ENCODE measurements around the gene CAPN8. TPM values are rescaled to one million over a fixed set of nuclear protein-coding genes. Genes with fewer than 3 reads are reported as not detected.

CAPN8 gene
- total RNA-seq, 1 experiment from 2014 or later, result 5.7 TPM

DNA sequence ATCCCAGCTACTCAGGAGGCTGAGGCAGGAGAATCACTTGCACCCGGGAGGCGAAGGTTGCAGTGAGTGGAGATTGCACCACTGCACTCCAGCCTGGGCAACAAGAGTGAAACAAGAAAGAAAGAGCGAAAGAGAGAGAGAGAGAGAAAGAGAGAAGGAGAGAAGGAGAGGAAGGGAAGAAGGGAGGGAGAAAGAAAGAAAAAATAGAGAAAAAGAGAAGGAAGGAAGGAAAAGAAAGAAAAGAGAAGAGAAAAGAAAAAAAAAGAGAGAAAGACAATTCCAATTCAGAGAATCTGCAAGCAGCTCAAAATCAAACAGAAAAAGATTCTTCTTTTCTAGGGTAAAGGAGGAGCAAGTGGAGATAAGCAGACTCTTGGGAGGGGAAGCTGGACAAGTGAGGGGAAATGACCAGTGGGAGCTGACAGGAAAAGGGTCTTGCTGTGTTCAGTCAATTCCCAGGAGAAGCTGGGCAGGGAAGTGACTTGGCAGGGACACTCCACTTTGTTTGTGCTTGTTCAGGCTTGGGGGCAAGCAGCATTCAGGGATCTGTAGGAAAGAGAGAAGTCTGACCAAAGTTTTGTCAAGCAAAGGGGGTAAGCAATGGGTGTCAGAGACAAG lies 43.3 kb upstream of the CAPN8 start:
- peak overlapping the region; percentile 44 for H3K27ac Mint-ChIP-seq (ENCODE audit: low read depth, unreplicated experiment)
- no peaks in the 10 kb centered on the region for H3K27me3 Mint-ChIP-seq (ENCODE audit: insufficient read depth, unreplicated experiment)
- peaks cover 58% of the 10 kb centered on the region for H3K4me1 Mint-ChIP-seq (ENCODE audit: insufficient read depth, unreplicated experiment)
- no peaks in the 10 kb centered on the region for H3K9me3 Mint-ChIP-seq (ENCODE audit: unreplicated experiment)
- no TSS peak for BruUV-seq (replicated peaks)
- intact Hi-C loops (cut with micrococcal nuclease), result loop anchor here (10.0 kb wide), 2 partner anchors 286 to 1216 kb away; partner anchors contain the start of gene DNAH14
- peaks cover 5% of the 10 kb centered on the region for H3K36me3 Mint-ChIP-seq (ENCODE audit: insufficient read depth, unreplicated experiment)
- TF ChIP-seq, protein P1, sequence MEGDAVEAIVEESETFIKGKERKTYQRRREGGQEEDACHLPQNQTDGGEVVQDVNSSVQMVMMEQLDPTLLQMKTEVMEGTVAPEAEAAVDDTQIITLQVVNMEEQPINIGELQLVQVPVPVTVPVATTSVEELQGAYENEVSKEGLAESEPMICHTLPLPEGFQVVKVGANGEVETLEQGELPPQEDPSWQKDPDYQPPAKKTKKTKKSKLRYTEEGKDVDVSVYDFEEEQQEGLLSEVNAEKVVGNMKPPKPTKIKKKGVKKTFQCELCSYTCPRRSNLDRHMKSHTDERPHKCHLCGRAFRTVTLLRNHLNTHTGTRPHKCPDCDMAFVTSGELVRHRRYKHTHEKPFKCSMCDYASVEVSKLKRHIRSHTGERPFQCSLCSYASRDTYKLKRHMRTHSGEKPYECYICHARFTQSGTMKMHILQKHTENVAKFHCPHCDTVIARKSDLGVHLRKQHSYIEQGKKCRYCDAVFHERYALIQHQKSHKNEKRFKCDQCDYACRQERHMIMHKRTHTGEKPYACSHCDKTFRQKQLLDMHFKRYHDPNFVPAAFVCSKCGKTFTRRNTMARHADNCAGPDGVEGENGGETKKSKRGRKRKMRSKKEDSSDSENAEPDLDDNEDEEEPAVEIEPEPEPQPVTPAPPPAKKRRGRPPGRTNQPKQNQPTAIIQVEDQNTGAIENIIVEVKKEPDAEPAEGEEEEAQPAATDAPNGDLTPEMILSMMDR (IDR thresholded peaks at IDR 0.05; ENCODE audit: unreplicated experiment), result no peak
- peak overlapping the region; percentile 48 for H3K4me3 Mint-ChIP-seq (ENCODE audit: unreplicated experiment)
- CTCF ChIA-PET, result interaction anchor here (0.6 to 5.6 kb wide), 20 partner anchors 9 to 846 kb away, joined by 3 to 52 read pairs (median 6); partner anchors contain the start of genes NVL and TP53BP2
- POLR2A ChIA-PET, result interaction anchor here (0.6 to 5.6 kb wide), 14 partner anchors 10 to 1968 kb away, joined by 3 to 81 read pairs (median 13); partner anchors contain the start of genes NVL and TP53BP2
- no peak for DNase-seq (ENCODE audit: unreplicated experiment)

DNA sequence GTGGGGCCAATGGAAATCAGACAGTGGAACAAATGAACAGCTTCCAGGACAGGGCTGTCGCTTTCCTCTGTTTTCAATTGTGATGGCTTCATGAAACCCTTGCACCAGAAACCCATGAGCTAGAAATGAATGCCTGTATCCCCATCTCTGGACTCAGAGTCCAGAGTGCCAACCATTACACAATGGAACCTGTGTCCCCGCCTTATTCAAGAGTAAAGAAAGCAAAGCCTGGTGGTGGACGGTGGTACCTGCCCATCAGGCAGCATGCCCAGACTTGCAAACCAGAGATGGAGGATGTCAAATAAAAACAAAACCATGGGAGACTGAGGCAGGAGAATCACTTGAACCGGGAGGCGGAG lies 42.5 kb upstream of the CAPN8 start:
- ChIA-PET POLR2A (interaction anchor here (0.5 to 5.6 kb wide), 30 partner anchors 8 to 997 kb away, joined by 3 to 81 read pairs (median 6); partner anchors contain the start of genes AIDA, BROX, NVL and TP53BP2), CTCF (interaction anchor here (0.5 to 5.6 kb wide), 28 partner anchors 9 to 1214 kb away, joined by 3 to 52 read pairs (median 5); partner anchors contain the start of genes NVL and TP53BP2)
- peak; percentile 96 for DNase-seq (ENCODE audit: unreplicated experiment)
- Mint-ChIP-seq H3K4me1 (ENCODE audit: insufficient read depth, unreplicated experiment) (peaks cover 55% of the 10 kb centered on the region), H3K27me3 (ENCODE audit: insufficient read depth, unreplicated experiment) (no peaks in the 10 kb centered on the region), H3K9me3 (ENCODE audit: unreplicated experiment) (no peaks in the 10 kb centered on the region), H3K4me3 (ENCODE audit: unreplicated experiment) (peak overlapping the region; percentile 48), H3K36me3 (ENCODE audit: insufficient read depth, unreplicated experiment) (no peaks in the 10 kb centered on the region), H3K27ac (ENCODE audit: low read depth, unreplicated experiment) (peak overlapping the region; percentile 44)
- no TSS peak for BruUV-seq (replicated peaks)
- TF ChIP-seq, protein P1 (IDR thresholded peaks at IDR 0.05; ENCODE audit: unreplicated experiment), result peak; percentile 34
- intact Hi-C loops (cut with micrococcal nuclease), result loop anchor here (10.0 kb wide), 2 partner anchors 287 to 1217 kb away; partner anchors contain the start of gene DNAH14

DNA sequence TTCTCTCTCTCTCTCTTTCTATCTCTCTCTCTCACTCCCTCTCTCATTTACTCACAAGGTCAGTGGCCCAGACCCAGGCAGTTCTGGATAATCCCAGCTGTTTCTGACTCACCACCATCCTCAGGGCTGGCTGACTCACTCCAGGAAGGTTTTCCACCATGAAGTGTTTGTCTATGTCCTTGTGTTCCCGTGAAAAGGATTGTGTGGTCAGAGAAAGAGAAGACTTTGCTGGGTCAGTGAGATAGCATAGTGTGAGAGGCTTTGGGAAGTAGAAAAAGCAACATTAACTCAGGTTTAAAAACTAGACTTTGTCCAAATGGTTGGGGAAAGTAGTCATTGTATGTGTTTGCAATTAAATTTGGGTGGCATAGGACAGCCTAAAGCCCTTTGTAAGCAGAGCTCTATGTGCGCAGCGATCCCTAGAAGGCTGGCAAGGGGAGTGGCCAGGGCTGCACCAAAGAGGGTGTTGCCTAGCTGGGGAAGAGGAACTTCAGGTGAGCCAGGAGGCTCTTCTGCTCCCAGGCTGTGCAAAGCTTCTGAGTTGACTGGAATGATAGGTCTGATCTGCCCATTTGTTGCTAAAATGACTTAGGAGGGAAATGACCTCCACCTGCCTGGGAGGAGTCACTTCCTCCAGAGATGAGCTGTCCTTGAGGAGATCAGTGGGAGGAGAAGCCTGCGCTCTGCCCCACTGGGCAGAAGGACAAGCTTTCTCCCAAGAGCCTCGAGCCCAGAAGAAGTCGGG lies 41.9 kb upstream of the CAPN8 start:
- BruUV-seq (replicated peaks), result TSS peak; percentile 78
- peak overlapping the region; percentile 44 for H3K27ac Mint-ChIP-seq (ENCODE audit: low read depth, unreplicated experiment)
- H3K4me1 Mint-ChIP-seq (ENCODE audit: insufficient read depth, unreplicated experiment), result peaks cover 61% of the 10 kb centered on the region
- peaks cover 5% of the 10 kb centered on the region for H3K36me3 Mint-ChIP-seq (ENCODE audit: insufficient read depth, unreplicated experiment)
- H3K27me3 Mint-ChIP-seq (ENCODE audit: insufficient read depth, unreplicated experiment), result no peaks in the 10 kb centered on the region
- POLR2A ChIA-PET, result interaction anchor here (0.5 to 5.6 kb wide), 36 partner anchors 9 to 997 kb away, joined by 3 to 81 read pairs (median 5); partner anchors contain the start of genes AIDA, BROX, NVL and TP53BP2
- peak; percentile 100 for DNase-seq (ENCODE audit: unreplicated experiment)
- CTCF ChIA-PET, result interaction anchor here (0.5 to 5.6 kb wide), 29 partner anchors 8 to 1215 kb away, joined by 3 to 52 read pairs (median 4); partner anchors contain the start of genes NVL and TP53BP2
- H3K9me3 Mint-ChIP-seq (ENCODE audit: unreplicated experiment), result no peaks in the 10 kb centered on the region
- H3K4me3 Mint-ChIP-seq (ENCODE audit: unreplicated experiment), result peak overlapping the region; percentile 48
- TF ChIP-seq, protein P1 (IDR thresholded peaks at IDR 0.05; ENCODE audit: unreplicated experiment), result no peak
- intact Hi-C loops (cut with micrococcal nuclease), result loop anchor here (2.0 to 10.0 kb wide), 3 partner anchors 137 to 1217 kb away; partner anchors contain the start of genes DNAH14 and TP53BP2
